GM18498 (cell line): ENCODE data around the gene LGI2.

Experiments
- ATAC-seq: cut with Tn5 transposase; IDR thresholded peaks from one replicate; pipeline ENCODE4 v1.9.1; 2021; ENCODE audit warnings: mild to moderate bottlenecking, moderate library complexity; ENCODE audit not compliant: unreplicated experiment

The LGI2 gene

GRCh38 chr4:24968992-24969391 lies 61.8 kb downstream of the LGI2 start:
- ATAC-seq = no peak

GRCh38 chr4:24968278-24968677 lies 62.5 kb downstream of the LGI2 start:
- no peak for ATAC-seq

GRCh38 chr4:24967346-24967745 lies 63.4 kb downstream of the LGI2 start:
- no peak for ATAC-seq

GRCh38 chr4:24966076-24966475 lies 64.7 kb downstream of the LGI2 start:
- no peak for ATAC-seq

- no peak for ATAC-seq
These were observed 65.1 kb downstream of the LGI2 start for GRCh38 chr4:24965627-24966026.

GRCh38 chr4:24963277-24963676 lies 67.5 kb downstream of the LGI2 start:
- ATAC-seq = no peak

- no peak for ATAC-seq
These were observed 72.9 kb downstream of the LGI2 start for GRCh38 chr4:24957886-24958285.

GRCh38 chr4:24956763-24957162 lies 74.0 kb downstream of the LGI2 start:
- no peak for ATAC-seq

GRCh38 chr4:24956091-24956490 lies 74.7 kb downstream of the LGI2 start:
- ATAC-seq = no peak

GRCh38 chr4:24952667-24953066 lies 78.1 kb downstream of the LGI2 start:
- no peak for ATAC-seq

GRCh38 chr4:24949970-24950369 lies 80.8 kb downstream of the LGI2 start:
- no peak for ATAC-seq
